Hepatocyte (in vitro differentiated cells): ENCODE data around the gene BMPR1A. TPM values are rescaled to one million over a fixed set of nuclear protein-coding genes. Genes with fewer than 3 reads are reported as not detected.

Experiments
- DNase-seq: peaks from one replicate; pipeline ENCODE4 v3.0.0-alpha.2; 2016; ENCODE audit warnings: low spot score
- H2AFZ ChIP-seq: fragments of 200-600 bp; sonication (generic); 2 replicates; pipeline ENCODE4 v1.6.0; 2016; ENCODE audit warnings: antibody characterized with exemption, mild to moderate bottlenecking
- H3K27ac ChIP-seq: fragments of 200-600 bp; sonication (generic); 2 replicates; pipeline ENCODE4 v1.5.1; 2016; ENCODE audit warnings: mild to moderate bottlenecking
- H3K27me3 ChIP-seq: fragments of 200-600 bp; sonication (generic); 2 replicates; pipeline ENCODE4 v1.6.1; 2016
- H3K36me3 ChIP-seq: fragments of 200-600 bp; sonication (generic); replicated peaks from 2 replicates; pipeline ENCODE4 v1.5.1; 2016; ENCODE audit warnings: low read depth; ENCODE audit not compliant: insufficient read depth
- H3K4me1 ChIP-seq: fragments of 200-600 bp; sonication (generic); 2 replicates; pipeline ENCODE4 v1.5.1; 2016; ENCODE audit warnings: mild to moderate bottlenecking, moderate library complexity; ENCODE audit not compliant: insufficient read depth
- H3K4me2 ChIP-seq: fragments of 200-600 bp; sonication (generic); 2 replicates; pipeline ENCODE4 v1.6.0; 2016
- H3K4me3 ChIP-seq: fragments of 200-600 bp; sonication (generic); 2 replicates; pipeline ENCODE4 v1.5.1; 2016; ENCODE audit warnings: mild to moderate bottlenecking
- H3K79me2 ChIP-seq: fragments of 200-600 bp; sonication (generic); 2 replicates; pipeline ENCODE4 v1.6.0; 2017; ENCODE audit warnings: mild to moderate bottlenecking
- H3K9me2 ChIP-seq: fragments of 200-600 bp; sonication (generic); replicated peaks from 2 replicates; pipeline ENCODE4 v1.6.0; 2017; ENCODE audit warnings: mild to moderate bottlenecking; ENCODE audit not compliant: insufficient read depth
- H3K9me3 ChIP-seq: fragments of 200-600 bp; sonication (generic); 2 replicates; pipeline ENCODE4 v1.5.1; 2016; ENCODE audit warnings: low read depth, mild to moderate bottlenecking
- H4K20me1 ChIP-seq: fragments of 200-600 bp; sonication (generic); 2 replicates; pipeline ENCODE4 v1.6.0; 2016; ENCODE audit warnings: mild to moderate bottlenecking; ENCODE audit not compliant: insufficient read depth, poor library complexity, severe bottlenecking
- EZH2 ChIP-seq: fragments of 200-600 bp; sonication (generic); IDR thresholded peaks from 2 replicates; pipeline ENCODE4 v1.6.1; 2016; ENCODE audit warnings: antibody characterized with exemption, mild to moderate bottlenecking, borderline replicate concordance
- EZH2phosphoT487 ChIP-seq: fragments of 200-600 bp; sonication (generic); IDR thresholded peaks from one replicate; pipeline ENCODE4 v1.6.1; 2018; ENCODE audit warnings: antibody characterized with exemption, mild to moderate bottlenecking, low read depth, moderate library complexity; ENCODE audit not compliant: unreplicated experiment, severe bottlenecking
- WGBS: methylation state at CpG from one replicate; pipeline ENCODE4 v1.1.6; 2016; ENCODE audit warnings: low lambda C conversion rate; ENCODE audit errors: missing lambda C conversion rate; 5-methylcytosine and 5-hydroxymethylcytosine counted together
- polyA plus RNA-seq: library from polyadenylated mRNA; unstranded; fragments of >200 nt; fragmentation: Nextera tagmentation; extraction: Ambion mirVana; gene quantifications from 2 replicates; pipeline ENCODE4 v1.2.1, GENCODE V29; 2016
- total RNA-seq: library from RNA; depleted of rRNA; stranded (reverse); fragments of >200 nt; gene quantifications from 2 replicates; pipeline ENCODE4 v1.2.3, GENCODE V29; 2014
- TF ChIP-seq, protein P1 (sequence below): fragments of 200-600 bp; sonication (generic); IDR thresholded peaks from 2 replicates; pipeline ENCODE4 v1.5.1; 2016; ENCODE audit warnings: antibody characterized with exemption, mild to moderate bottlenecking; ENCODE audit not compliant: poor library complexity

The BMPR1A gene
- total and polyA plus RNA-seq, 2 experiments from 2014 or later, result 25.1 to 58.0 TPM

GRCh38 chr10:86830043-86830591 lies 73.7 kb downstream of the BMPR1A start:
- no peak overlapping the region for H3K4me2 ChIP-seq
- DNase-seq, result no peak
- H3K9me2 ChIP-seq, result no peaks in the 10 kb centered on the region
- no peak overlapping the region for H3K27ac ChIP-seq
- no peaks in the 10 kb centered on the region for H3K27me3 ChIP-seq
- H3K79me2 ChIP-seq, result peaks cover 99% of the 10 kb centered on the region
- H3K4me1 ChIP-seq, result no peaks in the 10 kb centered on the region
- WGBS, result 70% methylated on average over 4 of the region's 4 CpGs
- no peak overlapping the region for H2AFZ ChIP-seq
- no peak overlapping the region for H3K4me3 ChIP-seq
- TF ChIP-seq EZH2phosphoT487, result no peak
- no peak for TF ChIP-seq EZH2
- TF ChIP-seq, protein P1, sequence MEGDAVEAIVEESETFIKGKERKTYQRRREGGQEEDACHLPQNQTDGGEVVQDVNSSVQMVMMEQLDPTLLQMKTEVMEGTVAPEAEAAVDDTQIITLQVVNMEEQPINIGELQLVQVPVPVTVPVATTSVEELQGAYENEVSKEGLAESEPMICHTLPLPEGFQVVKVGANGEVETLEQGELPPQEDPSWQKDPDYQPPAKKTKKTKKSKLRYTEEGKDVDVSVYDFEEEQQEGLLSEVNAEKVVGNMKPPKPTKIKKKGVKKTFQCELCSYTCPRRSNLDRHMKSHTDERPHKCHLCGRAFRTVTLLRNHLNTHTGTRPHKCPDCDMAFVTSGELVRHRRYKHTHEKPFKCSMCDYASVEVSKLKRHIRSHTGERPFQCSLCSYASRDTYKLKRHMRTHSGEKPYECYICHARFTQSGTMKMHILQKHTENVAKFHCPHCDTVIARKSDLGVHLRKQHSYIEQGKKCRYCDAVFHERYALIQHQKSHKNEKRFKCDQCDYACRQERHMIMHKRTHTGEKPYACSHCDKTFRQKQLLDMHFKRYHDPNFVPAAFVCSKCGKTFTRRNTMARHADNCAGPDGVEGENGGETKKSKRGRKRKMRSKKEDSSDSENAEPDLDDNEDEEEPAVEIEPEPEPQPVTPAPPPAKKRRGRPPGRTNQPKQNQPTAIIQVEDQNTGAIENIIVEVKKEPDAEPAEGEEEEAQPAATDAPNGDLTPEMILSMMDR, result no peak
- H3K9me3 ChIP-seq, result no peaks in the 10 kb centered on the region
- no peaks in the 10 kb centered on the region for H3K36me3 ChIP-seq
- peaks cover 46% of the 10 kb centered on the region for H4K20me1 ChIP-seq

DNA sequence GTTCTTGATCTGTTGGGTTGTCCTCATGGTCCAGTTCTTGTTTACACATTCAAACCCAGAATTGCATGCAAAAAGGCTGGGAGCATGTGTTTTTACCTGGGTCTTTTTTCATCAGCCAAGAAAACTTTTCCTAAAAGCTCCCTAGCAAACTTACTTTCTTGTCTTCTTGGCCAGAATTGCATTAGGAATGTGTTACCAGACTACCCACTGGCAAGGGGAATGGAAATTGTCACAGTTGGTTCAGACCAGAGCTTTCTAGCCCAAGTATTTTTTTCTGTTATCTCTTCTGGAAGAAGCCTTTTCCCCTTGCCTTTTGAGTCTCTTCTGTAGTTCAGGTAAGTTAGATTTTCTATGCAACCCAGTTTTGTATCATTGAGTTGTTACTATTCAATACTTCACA lies 77.5 kb downstream of the BMPR1A start:
- no peaks in the 10 kb centered on the region for H3K9me3 ChIP-seq
- H3K4me1 ChIP-seq, result no peaks in the 10 kb centered on the region
- peaks cover 71% of the 10 kb centered on the region for H4K20me1 ChIP-seq
- no peak overlapping the region for H3K4me2 ChIP-seq
- H3K9me2 ChIP-seq, result no peaks in the 10 kb centered on the region
- no peak overlapping the region for H3K27ac ChIP-seq
- DNase-seq, result no peak
- TF ChIP-seq EZH2phosphoT487, result no peak
- TF ChIP-seq, protein P1, result no peak
- TF ChIP-seq EZH2, result no peak
- H2AFZ ChIP-seq, result no peak overlapping the region
- peaks cover 99% of the 10 kb centered on the region for H3K79me2 ChIP-seq
- no peaks in the 10 kb centered on the region for H3K27me3 ChIP-seq
- H3K36me3 ChIP-seq, result no peaks in the 10 kb centered on the region
- H3K4me3 ChIP-seq, result no peak overlapping the region

- 83% methylated on average over 1 of the region's 1 CpG for WGBS
- no peaks in the 10 kb centered on the region for H3K4me1 ChIP-seq
- no peak overlapping the region for H2AFZ ChIP-seq
- no peak overlapping the region for H3K27ac ChIP-seq
- H3K36me3 ChIP-seq, result no peaks in the 10 kb centered on the region
- H4K20me1 ChIP-seq, result peaks cover 54% of the 10 kb centered on the region
- TF ChIP-seq EZH2phosphoT487, result no peak
- TF ChIP-seq, protein P1, result no peak
- TF ChIP-seq EZH2, result no peak
- no peaks in the 10 kb centered on the region for H3K9me3 ChIP-seq
- peaks cover 96% of the 10 kb centered on the region for H3K79me2 ChIP-seq
- H3K4me2 ChIP-seq, result no peak overlapping the region
- DNase-seq, result no peak
- H3K9me2 ChIP-seq, result no peaks in the 10 kb centered on the region
- no peak overlapping the region for H3K4me3 ChIP-seq
- no peaks in the 10 kb centered on the region for H3K27me3 ChIP-seq
These were observed 79.6 kb downstream of the BMPR1A start for GRCh38 chr10:86836044-86836443.

DNA sequence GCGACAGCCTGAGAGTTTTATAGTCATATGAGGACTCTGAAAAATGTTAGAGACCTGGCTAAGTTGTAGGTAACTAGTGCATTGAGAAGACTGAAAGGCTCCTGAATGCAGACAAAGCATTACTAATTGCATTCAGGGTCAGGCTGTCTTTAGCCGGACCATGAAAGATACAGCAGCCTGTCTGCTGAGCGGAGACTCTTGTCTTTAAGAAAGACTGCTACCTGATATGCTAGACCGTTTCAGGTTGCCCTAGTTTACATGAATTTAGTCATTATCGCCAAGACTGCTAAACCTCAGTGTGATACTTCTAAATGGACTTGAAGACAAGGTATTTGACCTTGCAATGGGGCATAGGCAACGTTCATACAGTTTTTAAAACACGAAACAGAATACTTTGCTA lies 81.2 kb downstream of the BMPR1A start:
- WGBS, result 52% methylated on average over 7 of the region's 7 CpGs
- Histone ChIP-seq H3K36me3 (no peaks in the 10 kb centered on the region), H4K20me1 (peaks cover 51% of the 10 kb centered on the region), H3K4me1 (no peaks in the 10 kb centered on the region), H2AFZ (no peak overlapping the region), H3K4me2 (no peak overlapping the region), H3K27me3 (no peaks in the 10 kb centered on the region), H3K27ac (no peak overlapping the region), H3K79me2 (peaks cover 86% of the 10 kb centered on the region), H3K4me3 (no peak overlapping the region), H3K9me3 (no peaks in the 10 kb centered on the region), H3K9me2 (no peaks in the 10 kb centered on the region)
- TF ChIP-seq, protein P1, result no peak
- TF ChIP-seq EZH2phosphoT487 (no peak), EZH2 (no peak)
- no peak for DNase-seq
